AG04450 (cell line): ENCODE measurements around the gene CERS6. TPM values are rescaled to one million over a fixed set of nuclear protein-coding genes. Genes with fewer than 3 reads are reported as not detected.

ENCODE experiments used
- CTCF ChIA-PET: fragments of 300-600, 350-600 bp; formaldehyde crosslinking; extraction: SDS; loops from one replicate; lab custom pipeline; 2022; ENCODE audit warnings: antibody characterized with exemption, inconsistent platforms; lab: Charles Lee
- POLR2A ChIA-PET: fragments of 350-600 bp; formaldehyde crosslinking; extraction: SDS; loops from one replicate; lab custom pipeline; 2021; ENCODE audit warnings: antibody characterized with exemption, inconsistent platforms; lab: Yijun Ruan, JAX
- DNase-seq: peaks from one replicate; pipeline ENCODE4 v3.0.0-alpha.2; 2011; ENCODE audit warnings: low read depth, low spot score
- H3K27ac ChIP-seq: one replicate; pipeline ENCODE4 v1.5.1; 2012; ENCODE audit warnings: low read depth, low read length, control low read depth
- H3K27me3 ChIP-seq: one replicate; pipeline ENCODE4 v1.6.0; 2012; ENCODE audit warnings: low read length; ENCODE audit not compliant: control insufficient read depth, insufficient read depth
- H3K4me3 ChIP-seq: 2 replicates; pipeline ENCODE4 v1.5.1; 2011; ENCODE audit warnings: mild to moderate bottlenecking, low read depth, low read length, control low read depth
- H3K9me3 ChIP-seq: 2 replicates; pipeline ENCODE4 v1.5.1; 2012; ENCODE audit warnings: low read length; ENCODE audit not compliant: control insufficient read depth, insufficient read depth
- polyA plus RNA-seq: library from polyadenylated mRNA; depleted of rRNA; stranded (reverse); fragments of >200 nt; gene quantifications from 2 replicates; pipeline ENCODE4 v1.2.3, GENCODE V29; 2011
- TF ChIP-seq, protein P1 (sequence below): IDR thresholded peaks from 2 replicates; pipeline ENCODE4 v1.5.1; 2011; ENCODE audit warnings: low read depth, low read length, control low read depth, inconsistent platforms

Gene CERS6
- polyA plus RNA-seq, 1 experiment, result 6.2 TPM

DNA sequence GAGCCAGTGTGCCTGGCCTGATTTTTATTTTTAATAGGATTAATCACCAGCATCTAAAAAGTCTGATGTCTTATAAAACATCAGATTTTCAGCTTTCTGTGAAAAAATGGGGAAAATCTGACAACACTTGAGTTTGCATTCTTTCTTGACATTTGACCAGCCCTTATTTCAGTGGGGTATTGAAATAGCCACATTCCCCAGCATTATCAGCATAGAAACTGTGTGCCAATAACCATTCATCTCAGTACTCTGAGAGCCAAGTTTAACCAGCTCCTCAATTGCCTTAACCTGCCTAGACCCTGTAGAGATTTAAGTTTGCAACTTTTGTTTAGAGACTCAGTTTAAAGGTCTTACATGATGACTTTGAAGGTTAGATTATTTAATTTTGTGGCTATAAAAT lies 155.0 kb downstream of the CERS6 start:
- Histone ChIP-seq H3K27me3 (no peaks in the 10 kb centered on the region), H3K27ac (no peak overlapping the region), H3K4me3 (no peak overlapping the region), H3K9me3 (no peaks in the 10 kb centered on the region; the same call in 1 of the 2 replicates)
- POLR2A ChIA-PET, result no interaction called here
- DNase-seq, result no peak
- TF ChIP-seq, protein P1, sequence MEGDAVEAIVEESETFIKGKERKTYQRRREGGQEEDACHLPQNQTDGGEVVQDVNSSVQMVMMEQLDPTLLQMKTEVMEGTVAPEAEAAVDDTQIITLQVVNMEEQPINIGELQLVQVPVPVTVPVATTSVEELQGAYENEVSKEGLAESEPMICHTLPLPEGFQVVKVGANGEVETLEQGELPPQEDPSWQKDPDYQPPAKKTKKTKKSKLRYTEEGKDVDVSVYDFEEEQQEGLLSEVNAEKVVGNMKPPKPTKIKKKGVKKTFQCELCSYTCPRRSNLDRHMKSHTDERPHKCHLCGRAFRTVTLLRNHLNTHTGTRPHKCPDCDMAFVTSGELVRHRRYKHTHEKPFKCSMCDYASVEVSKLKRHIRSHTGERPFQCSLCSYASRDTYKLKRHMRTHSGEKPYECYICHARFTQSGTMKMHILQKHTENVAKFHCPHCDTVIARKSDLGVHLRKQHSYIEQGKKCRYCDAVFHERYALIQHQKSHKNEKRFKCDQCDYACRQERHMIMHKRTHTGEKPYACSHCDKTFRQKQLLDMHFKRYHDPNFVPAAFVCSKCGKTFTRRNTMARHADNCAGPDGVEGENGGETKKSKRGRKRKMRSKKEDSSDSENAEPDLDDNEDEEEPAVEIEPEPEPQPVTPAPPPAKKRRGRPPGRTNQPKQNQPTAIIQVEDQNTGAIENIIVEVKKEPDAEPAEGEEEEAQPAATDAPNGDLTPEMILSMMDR, result no peak
- CTCF ChIA-PET, result no interaction called here

DNA sequence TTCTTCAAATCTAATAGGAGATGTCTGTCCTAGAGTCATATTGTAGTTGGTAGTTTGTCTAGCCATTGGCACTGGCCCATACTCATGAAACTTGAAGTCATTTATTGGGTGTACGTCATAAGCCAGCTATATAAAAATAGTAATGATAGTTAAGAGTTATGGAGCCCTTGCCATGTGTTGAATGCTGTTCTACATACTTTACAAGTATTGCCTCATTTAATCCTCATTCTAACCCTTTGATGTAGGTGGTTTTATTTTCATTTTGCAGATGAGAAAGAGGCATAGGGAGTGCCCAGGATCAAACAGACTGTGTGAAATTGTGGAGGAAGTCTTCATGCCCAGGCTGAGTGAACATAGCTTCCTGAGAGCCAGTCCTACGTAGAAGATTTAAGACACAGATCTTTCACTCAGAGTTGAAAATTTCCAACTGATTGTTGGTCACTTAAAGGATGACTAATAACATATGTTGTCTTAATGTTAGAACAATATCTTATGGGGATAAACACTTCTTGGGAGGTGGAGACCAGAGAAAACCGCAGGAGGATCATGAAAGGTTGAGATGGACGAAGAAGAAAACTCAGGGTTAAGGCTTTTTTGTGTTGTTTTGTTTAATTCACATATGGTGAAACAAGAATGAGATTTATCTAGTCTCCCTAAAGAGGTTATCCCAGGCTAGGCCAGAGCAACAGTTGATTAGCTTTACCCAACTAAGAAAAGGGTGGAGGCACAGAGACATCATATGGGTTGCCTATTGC lies 156.0 kb downstream of the CERS6 start:
- Histone ChIP-seq H3K9me3 (no peaks in the 10 kb centered on the region; the same call in 1 of the 2 replicates), H3K4me3 (no peak overlapping the region), H3K27ac (no peak overlapping the region), H3K27me3 (no peaks in the 10 kb centered on the region)
- ChIA-PET CTCF (no interaction called here), POLR2A (no interaction called here)
- TF ChIP-seq, protein P1, result no peak
- DNase-seq, result no peak

DNA sequence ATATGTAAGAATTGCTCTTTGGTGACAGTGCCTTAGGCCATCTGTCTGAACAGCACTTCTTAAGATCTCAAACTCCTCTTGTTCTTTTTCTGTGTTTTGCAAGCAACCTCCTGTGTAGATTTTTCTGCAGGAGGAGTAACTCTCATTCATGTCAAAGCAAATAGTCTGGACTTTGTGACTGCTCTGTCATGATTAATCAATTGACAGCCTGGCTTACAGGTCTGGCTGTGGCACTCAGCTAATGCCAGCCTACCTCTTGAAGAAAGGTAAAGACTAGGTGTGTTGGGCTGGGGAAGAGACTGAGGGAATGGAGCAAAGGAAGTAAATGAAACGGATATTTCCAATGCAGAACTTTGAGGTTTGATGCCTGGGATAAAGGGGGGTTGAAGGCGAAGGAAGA lies 156.6 kb downstream of the CERS6 start:
- H3K9me3 ChIP-seq, result no peaks in the 10 kb centered on the region; the same call in 1 of the 2 replicates
- no peak overlapping the region for H3K4me3 ChIP-seq
- no peak overlapping the region for H3K27ac ChIP-seq
- DNase-seq, result no peak
- TF ChIP-seq, protein P1, result no peak
- no peaks in the 10 kb centered on the region for H3K27me3 ChIP-seq
- POLR2A ChIA-PET, result no interaction called here
- CTCF ChIA-PET, result no interaction called here

DNA sequence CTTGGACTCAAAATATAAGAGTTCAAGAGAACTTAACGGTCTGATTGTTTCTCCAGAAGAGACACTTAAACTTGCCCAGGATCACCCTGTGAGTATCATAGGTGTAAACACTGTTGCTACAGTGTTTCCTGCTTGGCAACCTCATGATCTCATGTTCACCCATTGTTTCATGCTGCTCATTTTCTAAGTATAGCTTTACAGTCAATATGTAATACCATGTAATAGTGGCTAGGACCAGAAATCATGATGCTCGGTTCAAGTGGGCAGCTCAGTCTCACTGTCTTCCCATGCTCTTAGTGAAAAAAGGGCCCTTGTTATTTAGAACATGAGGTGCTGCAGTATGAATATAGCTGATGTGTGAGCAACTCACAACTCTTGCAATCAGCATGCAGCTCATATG lies 157.5 kb downstream of the CERS6 start:
- POLR2A ChIA-PET, result no interaction called here
- DNase-seq, result no peak

More for the DNA sequence above, 157.5 kb downstream of the CERS6 start:
- Histone ChIP-seq H3K4me3 (no peak overlapping the region), H3K27ac (no peak overlapping the region), H3K27me3 (no peaks in the 10 kb centered on the region), H3K9me3 (no peaks in the 10 kb centered on the region; the same call in 1 of the 2 replicates)
- TF ChIP-seq, protein P1, result no peak
- CTCF ChIA-PET, result interaction anchor here (0.6 kb wide), 1 partner anchor 75 kb away, joined by 3 read pairs; no protein-coding TSS in a partner anchor
